PFSK-1 (cell line): Measurements from ENCODE around the gene RAD51B.

Experiments used
- FOXP2 ChIP-seq: optimal IDR thresholded peaks from 2 replicates; pipeline ENCODE3; 2011; ENCODE audit warnings: borderline replicate concordance, control low read depth, inconsistent platforms; ENCODE audit not compliant: insufficient read depth; ENCODE audit errors: extremely low read length, extremely low read depth
- POLR2AphosphoS5 ChIP-seq: IDR thresholded peaks from 2 replicates; pipeline ENCODE4 v1.6.1; 2012; ENCODE audit warnings: low read depth, mild to moderate bottlenecking, control low read depth, low read length, moderate library complexity
- REST ChIP-seq, 2 experiments: IDR thresholded peaks; 2 replicates each; pipeline versions ENCODE4 v1.6.1 to v1.8.0; 2011 to 2012; ENCODE audit warnings: low read depth in 2 of 2, low read length in 2 of 2, control low read depth in 1 of 2, inconsistent platforms in 1 of 2, mild to moderate bottlenecking in 1 of 2, moderate library complexity in 1 of 2; ENCODE audit not compliant: insufficient read depth in 1 of 2
- TAF1 ChIP-seq: IDR thresholded peaks from 2 replicates; pipeline ENCODE4 v1.6.1; 2012; ENCODE audit warnings: low read length, control low read depth, borderline replicate concordance; ENCODE audit not compliant: insufficient read depth

DNA sequence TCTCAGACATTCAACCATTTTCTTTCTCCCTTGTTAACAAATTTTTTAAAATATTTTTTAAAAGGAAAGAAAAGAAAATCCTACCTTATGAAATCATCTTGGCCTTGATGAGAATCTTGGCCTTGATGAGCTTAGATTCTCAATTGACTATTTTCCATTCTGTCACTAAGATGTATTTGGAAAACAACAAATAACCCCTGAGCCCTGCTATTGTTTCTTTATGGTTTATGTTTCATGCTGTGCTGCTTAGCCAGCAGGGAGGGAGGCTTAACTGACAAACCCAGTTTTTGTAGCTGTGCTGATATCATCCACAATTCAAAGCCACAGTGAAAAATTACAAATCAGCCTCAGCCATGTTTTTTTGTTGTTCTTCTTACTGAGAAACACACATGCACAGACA, 404.1 kb downstream of the RAD51B start:
- TF ChIP-seq POLR2AphosphoS5, result no peak
- TF ChIP-seq REST (IDR thresholded peaks at IDR 0.05; ENCODE audit: insufficient read depth in 1 of 2, low read depth in 2 of 2, low read length in 2 of 2), result no peak
- TF ChIP-seq TAF1, result no peak
- TF ChIP-seq FOXP2, result no peak
